A673 (cell line): Measurements from ENCODE around the gene GABRB1.

Experiments used
- EZH2 ChIP-seq: fragments of 200-600 bp; sonication (generic); IDR thresholded peaks from 2 replicates; pipeline ENCODE4 v1.6.1; 2017; ENCODE audit warnings: borderline replicate concordance, low read depth, mild to moderate bottlenecking, mixed read lengths, antibody characterized with exemption, low read length; ENCODE audit not compliant: poor library complexity, severe bottlenecking
- TF ChIP-seq, protein P1 (sequence below): fragments of 300-800, 200-600 bp; sonication (generic); conservative IDR thresholded peaks from 2 replicates; pipeline ENCODE4 v1.5.1; 2017; ENCODE audit warnings: low read depth, mild to moderate bottlenecking, antibody characterized with exemption, low read length, moderate library complexity, mixed read lengths

DNA sequence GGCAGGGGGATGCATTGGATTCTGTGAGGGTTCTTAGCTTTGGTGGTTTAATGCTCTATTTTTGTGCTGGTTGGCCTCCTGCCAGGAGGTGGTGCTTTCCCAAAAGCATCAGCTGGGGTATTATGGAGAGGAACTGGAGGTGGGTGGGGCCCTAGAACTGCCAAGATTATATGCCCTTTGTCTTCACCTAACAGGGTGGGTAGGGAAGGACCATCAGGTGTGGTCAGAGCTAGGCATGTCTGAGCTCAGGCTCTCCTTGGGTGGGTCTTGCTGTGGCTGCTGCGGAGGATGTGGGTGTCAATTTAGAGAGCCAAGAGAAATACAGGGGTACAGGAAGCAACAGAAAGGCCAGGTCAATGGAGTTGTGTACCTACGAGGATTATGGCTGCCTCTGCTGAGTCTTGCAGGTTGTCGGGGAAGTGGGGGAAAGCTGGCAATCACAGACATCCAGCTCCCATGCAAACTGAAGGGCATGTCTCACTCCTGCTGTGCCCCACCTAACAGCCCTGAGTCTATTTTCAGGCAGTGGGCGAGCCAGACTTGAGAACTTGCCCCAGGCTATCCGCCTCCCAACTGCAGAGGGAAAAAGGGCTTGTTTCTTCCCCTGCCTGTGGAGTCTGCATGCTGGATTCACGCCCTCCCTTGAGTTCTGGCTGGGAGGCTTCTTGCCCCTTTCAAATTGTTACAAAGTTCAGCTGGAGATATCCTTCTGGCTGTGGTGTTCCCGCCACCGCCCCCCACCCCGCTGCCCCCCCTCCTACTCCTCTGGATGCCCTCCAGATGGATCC lies 220.2 kb downstream of the GABRB1 start:
- TF ChIP-seq, protein P1, sequence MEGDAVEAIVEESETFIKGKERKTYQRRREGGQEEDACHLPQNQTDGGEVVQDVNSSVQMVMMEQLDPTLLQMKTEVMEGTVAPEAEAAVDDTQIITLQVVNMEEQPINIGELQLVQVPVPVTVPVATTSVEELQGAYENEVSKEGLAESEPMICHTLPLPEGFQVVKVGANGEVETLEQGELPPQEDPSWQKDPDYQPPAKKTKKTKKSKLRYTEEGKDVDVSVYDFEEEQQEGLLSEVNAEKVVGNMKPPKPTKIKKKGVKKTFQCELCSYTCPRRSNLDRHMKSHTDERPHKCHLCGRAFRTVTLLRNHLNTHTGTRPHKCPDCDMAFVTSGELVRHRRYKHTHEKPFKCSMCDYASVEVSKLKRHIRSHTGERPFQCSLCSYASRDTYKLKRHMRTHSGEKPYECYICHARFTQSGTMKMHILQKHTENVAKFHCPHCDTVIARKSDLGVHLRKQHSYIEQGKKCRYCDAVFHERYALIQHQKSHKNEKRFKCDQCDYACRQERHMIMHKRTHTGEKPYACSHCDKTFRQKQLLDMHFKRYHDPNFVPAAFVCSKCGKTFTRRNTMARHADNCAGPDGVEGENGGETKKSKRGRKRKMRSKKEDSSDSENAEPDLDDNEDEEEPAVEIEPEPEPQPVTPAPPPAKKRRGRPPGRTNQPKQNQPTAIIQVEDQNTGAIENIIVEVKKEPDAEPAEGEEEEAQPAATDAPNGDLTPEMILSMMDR: no peak
- no peak for TF ChIP-seq EZH2
